OCI-LY7 (cell line): ENCODE measurements around the gene PPEF2.

Experiments
- CTCF ChIP-seq: fragments of 200-600 bp; sonication (generic); conservative IDR thresholded peaks from 2 replicates; pipeline ENCODE4 v1.5.1; 2014; ENCODE audit warnings: mild to moderate bottlenecking, antibody characterized with exemption, low read length, moderate library complexity, mixed read lengths
- EZH2phosphoT487 ChIP-seq: fragments of 200-600 bp; sonication (generic); IDR thresholded peaks from 2 replicates; pipeline ENCODE4 v1.6.1; 2018; ENCODE audit warnings: low read depth, borderline replicate concordance, mild to moderate bottlenecking, mixed run types, antibody characterized with exemption, low read length, moderate library complexity, mixed read lengths

GRCh38 chr4:75939890-75940691 is 37.8 kb upstream of the PPEF2 start:
- TF ChIP-seq CTCF, result no peak
- TF ChIP-seq EZH2phosphoT487, result no peak
